ENCODE measurements around the gene ISM2.

The ISM2 gene

DNA sequence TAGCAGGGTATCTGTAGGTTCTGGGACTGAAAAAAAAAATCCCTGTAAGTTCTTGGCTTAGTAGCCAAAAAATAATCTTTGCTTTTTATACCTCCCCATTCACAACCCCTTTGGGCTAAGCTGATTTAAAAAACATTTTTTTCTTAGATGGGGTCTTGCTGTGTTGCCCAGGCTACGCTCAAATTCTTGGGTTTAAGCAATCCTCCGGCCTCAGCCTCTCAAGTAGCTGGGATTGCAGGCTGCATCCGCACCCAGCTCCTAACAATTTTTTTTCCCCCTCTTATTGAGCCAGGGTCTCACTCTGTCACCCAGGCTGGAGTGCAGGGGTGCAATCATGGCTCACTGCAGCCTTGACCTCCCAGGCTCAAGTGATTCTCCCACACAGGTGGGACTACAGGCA is 9.1 kb upstream of the ISM2 start:
- no peak for DNase-seq

DNA sequence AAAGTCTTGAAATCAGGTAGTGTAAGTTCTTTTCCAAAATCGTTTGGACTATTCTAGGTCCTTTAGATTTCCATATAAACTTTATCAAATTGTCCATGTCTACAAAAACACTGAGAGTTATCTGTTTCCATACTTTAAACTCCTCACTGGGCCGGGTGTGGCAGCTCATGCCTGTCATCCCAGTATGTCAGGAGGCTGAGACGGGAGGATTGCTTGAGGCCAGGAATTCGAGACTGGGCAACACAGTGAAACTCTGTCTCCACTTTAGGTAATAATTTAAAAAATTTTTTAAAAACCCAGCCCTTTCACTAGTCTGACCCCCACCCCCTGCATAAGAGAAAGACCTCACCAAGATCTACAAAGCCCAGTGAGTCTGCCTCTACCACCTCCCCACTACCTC is 6.4 kb upstream of the ISM2 start:
- no peak for DNase-seq

DNA sequence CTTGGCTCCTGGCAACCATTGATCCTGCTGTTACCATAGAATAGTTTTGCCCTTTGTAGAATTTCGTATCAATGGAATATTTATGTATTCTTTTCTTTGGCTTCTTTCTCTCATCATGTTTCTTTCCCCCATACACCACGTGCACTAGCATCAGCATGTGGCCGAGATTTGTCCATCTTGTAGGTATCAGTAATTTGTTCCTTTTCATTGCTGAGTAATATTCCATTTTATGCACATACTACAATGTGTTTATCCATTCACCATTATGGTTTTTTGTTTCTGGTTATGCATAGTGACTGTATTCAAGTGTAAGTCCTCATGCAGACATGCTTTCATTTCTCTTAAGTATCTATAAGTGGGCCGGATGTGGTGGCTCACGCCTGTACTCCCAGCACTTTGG is 4.5 kb upstream of the ISM2 start:
- no peak for DNase-seq

DNA sequence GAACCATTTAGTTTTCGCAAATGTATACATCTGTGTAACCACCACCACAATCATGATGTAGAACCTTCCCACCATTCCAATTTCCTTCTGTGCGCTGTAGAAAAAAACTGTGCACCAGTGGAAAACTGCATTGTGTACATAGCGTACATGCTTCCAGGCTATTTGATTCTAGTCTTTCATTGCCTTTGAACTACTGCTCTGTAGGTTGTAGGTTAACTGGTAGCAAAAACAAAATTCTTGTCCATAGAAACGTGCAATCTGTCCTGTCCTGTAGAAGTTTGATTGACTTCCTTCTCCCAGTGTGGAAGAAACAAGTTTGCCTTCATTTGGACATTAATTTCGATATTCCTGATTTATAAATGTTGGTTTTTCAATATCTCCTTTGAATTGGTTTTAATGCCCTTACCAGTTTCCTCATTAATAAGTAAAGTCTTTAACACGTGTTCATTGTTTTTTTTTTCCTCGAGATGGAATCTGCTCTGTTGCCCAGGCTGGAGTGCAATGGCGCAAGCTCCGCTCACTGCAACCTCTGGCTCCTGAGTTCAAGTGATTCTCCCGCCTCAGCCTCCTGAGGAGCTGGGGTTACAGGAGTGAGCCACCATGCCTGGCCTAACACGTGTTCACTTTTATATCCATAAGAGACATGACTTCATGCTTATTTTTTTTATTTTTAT is 3.6 kb upstream of the ISM2 start:
- DNase-seq: no peak

DNA sequence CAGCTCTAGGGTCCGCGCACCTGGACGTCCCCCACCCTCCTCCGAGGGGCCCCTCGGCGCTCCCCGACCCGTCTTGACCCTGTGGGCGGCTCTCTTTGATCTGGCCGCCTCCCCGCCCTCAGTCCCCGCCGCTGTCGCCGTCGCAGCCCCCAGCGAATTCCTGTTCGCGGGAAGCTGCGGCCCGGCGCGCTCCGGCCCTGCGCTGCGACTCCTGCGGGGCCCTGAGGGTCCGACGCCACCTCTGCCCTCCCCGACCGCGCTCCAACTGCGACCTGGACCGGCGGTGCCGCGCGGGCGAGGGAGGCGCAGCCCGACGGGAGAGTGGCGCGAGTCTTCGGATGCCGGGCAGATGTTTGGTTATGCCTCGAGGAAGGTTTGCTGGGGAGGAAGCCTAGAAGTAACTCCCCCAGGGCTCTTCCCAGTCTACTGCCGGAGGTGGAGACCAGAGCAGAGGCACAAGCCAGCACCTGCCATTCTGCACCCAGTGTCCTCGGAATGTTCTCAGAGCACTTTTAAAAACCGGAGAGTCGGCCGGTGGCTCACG is 440 bp upstream of the ISM2 start:
- no peak for DNase-seq

DNA sequence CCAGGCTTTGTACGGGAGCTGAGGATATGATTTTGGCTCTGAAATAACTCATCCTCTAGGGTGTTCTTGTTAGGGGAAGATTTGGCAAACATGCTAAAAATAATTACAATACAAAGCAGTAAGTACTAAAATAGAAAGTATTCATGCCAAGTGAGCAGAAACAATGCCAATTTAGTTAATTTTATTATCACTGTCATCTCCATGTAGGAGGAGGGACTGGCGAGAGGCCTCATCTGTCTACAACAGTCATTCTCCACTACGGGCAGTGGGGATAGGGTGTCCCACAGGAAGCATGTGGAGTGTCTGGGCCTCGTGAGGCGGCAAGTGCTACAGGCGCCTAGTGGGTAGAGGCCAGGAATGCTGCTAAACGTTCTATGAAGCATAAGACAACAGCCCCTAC is 3.3 kb downstream of the ISM2 start:
- no peak for DNase-seq

DNA sequence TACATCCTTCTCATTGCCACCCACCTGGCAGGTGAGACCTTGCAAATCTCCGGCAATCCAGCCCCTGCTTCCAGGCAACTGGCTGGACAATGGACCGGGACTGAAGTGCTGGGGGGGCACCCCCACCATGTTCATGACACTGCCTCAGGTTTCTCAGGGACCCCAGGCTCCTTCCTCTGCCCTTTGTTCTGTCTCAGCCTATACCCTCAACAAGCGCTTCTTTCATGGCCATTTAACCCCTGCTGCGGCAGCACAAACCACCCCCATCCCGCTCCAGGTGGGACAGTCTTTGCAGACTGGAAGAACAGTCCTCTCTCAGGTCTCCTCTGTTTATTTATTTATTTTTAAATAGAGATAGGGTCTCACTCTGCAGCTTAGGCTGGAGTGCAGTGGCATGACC is 7.6 kb downstream of the ISM2 start:
- no peak for DNase-seq

DNA sequence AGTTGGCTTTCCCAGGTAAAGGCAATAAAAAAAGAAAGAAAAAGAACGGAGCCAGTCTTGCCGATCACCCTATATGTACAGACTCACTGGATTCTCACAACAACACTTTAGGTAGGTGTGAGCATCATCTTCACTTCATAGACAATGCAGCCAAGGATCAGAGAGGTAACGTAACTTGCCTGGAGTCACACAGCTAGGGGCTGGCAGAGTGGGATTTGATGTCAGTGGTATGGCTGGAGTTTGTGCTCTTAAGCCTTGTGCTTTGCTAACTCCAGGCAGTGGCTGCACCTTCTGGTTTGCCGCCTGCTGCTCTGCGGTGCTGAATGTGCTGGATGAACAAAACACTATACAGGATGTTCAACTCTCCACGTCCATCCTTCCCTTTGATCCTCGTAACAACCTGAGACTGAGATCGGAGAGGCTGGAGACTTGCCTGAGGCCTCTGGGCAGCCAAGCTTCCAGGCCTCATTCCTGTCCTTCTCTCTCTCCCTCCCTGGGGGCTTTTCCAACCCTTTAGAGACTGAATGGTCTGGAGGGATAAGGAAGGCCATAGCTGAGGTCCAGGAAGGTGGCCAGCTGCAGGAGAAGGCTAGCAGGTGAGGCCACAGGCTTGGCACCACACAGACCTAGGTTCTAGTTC is 8.1 kb downstream of the ISM2 start:
- DNase-seq: no peak

DNA sequence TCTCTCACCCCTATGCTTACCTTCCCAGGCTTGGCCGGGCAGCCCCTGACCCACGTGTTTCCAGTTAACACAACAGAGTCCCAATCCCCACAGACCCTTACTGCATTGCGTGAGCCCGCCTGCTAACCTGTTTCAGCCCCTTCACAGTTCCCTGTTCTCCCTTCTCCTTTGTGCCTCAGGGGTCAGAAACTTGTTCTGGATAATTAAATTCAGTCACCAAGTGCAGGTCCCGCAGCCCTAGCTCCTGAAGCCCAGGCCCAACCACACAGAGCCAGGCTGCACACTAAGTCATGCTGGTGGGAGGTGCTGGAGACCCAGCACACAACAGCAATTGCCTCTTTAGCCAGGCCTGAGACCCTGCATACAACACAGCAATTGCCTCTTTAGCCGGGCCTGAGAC is 9.6 kb downstream of the ISM2 start:
- no peak for DNase-seq

DNA sequence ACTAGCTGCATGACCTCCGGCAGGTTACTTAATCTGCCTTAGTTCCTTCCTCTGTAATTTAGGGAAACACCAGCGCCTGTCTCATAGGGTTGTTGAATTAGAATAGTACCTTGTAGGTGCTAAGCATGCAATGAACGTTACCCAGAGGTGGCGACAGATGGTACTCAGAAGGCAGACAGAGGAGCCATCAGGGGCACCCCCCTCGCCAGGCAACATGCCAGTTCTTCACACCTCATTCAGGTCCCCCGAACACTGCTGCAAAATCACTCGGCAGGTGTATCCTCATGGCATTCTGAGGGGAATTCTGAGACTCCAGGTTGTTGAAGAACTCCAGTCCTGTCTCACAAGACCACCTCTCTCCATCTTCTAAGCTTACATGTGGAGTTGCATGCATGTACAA is 10.1 kb downstream of the ISM2 start:
- DNase-seq: no peak

DNA sequence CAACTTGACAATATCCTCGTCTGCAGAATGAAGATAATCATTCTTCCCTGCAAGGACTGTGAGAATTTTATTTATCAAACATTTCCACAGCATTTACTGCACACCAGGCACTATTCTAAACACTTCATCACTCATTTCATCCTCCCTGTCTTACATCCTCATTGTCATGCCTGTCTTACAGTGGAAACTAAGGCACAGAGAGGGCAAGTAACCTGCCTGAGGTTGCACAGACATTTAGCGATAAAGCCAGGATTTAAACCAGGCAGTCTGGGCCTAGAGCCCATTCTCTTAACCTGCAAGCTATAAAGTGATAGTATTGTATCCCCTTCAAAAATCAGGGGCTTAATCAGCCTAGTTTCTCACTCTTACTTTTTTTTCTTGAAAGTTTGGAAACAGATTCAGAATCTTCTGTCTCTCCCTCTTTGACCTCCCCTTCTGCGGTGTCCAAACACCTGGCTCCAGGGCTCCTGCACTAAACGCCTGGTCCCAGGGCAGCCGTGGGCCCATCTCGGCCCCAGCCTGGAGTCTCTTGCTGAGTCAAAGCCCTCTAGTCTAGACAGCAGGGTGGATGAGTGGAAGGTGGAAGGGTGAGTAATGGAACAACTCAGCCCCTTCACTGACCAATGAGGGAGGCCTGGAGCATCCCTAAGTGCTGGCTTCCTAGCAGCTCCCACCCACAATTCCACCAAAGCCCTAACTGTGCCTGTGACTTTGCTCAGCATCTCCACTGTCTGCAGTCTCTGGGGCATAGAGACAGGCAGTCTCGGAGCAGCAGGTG is 12.5 kb downstream of the ISM2 start:
- peak; percentile 73 for DNase-seq

DNA sequence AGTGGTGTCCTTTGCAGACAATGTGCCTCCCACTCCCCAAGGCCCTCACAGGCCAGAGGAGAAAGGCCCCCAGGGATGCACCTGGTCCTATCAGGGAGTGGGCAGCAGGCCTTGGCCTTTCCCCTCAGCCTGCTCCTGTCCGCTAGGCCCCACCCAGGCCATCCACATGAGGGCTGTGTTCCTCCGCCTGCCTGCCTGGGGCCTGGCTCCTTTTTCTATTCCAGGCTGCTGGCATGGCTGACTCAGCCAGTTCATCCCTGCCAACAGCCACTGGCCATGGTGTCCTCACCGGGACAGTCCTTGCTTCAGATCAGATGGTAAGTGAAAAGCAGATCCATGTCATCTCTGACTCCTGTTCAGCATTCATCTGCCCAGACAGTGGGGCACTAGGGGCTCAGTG is 13.4 kb downstream of the ISM2 start:
- no peak for DNase-seq

DNA sequence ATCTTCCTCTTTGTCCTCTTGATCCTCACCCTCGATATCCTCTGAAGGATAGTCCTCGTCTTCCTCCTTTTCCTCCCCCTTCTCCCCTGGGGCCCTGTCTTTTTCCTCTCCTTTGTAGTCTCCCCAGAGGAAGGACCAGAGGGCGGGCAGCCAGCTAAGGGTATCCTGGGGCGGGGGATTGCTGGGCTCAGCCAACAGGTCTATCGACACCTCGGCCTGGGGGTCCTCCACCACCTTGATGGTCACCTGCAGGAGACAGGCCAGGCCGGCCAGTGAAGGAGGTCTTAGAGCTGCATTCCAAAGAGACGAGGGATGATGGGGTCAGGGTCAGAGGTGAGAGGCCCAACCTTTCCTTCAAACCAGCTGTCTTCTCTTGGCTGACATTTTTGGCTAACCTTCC is 16.2 kb downstream of the ISM2 start:
- DNase-seq: no peak

DNA sequence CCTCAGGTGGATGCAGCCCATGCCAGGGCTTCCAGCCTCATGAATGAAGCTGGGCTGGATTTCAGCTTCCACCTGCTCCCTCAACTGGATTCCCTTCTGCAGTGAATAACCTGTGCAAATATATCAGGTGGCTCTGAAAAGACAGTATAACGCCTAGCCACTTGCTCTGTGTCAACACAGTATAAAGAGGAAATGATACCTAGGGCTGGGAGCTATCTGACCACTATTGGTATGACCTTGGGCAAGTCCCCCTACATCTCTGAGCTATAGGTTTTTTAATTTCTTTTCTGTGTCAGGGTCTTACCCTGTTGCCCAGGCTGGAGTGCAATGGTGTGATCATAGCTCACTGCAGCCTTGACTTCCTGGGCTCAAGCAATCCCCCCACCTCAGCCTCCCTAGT is 19.8 kb downstream of the ISM2 start:
- DNase-seq: no peak

DNA sequence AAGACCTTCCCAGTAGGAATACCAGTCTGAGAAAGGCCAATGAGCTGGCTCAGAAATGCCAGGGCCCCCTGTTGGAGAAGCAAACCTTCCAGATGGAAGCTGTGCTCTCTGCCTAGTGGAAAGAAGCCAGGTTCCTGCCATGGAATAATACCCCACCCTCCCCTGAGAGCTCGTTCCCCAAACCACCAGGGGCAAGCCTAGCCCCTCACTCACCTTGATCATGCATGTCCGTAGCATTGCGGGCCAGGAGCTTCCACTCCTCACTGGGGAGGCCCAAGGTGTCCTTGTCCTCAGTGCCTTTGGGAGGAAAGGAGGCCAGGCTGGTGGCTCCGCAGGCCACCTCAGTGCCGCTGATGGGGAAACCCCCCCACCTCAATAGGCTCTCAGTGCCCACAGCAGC is 20.6 kb downstream of the ISM2 start:
- DNase-seq: no peak

DNA sequence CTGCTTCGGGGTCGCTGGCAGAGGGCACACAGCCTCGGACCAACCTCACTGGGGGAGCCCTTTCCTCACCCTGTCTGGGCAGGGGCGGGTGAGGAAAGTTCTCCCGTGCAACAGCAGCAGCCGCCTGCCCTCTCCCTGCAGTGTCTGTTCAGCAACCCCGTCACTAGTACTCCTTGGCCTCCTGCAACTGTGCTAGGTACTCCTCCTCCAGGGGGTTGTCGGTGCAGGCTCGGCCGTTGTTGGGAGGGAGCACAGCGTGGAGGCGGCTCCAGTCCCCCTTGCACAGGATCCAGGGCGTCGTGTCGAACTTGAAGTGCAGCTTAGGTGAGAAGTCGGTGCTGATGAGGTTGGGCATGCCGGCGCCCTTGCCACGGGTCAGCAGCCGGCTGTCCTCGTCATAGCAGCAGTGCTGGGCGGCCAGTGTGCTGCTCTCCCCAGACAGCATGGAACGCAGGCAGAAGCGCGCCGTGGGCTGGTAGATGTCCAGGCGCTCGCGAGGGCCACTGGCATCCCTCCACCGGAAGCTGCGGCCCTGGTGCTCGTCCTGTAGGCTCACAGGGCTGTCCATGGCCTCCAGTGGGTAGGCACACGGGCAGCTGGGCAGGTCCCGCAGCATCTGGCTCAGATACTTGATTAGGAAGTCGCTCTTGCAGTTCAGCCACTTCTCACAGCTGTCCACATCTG is 23.0 kb downstream of the ISM2 start:
- DNase-seq: no peak

DNA sequence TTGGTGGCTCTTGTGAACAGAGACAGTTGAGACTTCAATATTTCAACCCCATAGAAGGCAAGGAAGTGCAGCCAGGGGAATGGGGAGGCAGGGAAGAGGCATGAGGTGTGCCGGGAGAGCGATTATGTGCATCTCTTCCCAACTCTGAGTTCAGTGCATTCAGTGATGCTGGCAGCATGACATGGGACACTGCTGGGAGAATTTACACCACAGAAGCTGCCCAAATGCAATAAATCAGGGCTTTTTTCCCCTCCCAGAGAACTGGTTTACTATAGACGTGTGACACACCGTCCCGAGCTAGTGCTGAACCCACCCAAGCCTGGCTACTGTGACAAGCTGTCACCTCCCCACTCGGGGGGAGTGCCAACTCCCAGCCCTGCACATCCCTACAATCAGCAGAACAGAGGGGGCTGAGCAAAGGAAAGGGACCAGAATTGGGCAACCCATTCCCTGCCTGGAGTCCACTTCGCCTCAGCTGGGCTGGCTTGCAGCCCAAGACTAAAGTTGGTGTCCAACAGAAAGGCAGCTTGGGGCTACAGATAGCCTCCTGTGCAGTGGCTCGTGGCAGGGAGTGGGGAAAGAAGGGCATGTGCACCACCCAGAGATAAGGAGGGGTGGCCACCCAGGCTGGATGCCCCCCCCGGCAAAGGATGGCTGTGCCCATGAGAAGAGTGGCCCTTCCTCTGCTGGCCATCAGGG is 24.0 kb downstream of the ISM2 start:
- DNase-seq: no peak

DNA sequence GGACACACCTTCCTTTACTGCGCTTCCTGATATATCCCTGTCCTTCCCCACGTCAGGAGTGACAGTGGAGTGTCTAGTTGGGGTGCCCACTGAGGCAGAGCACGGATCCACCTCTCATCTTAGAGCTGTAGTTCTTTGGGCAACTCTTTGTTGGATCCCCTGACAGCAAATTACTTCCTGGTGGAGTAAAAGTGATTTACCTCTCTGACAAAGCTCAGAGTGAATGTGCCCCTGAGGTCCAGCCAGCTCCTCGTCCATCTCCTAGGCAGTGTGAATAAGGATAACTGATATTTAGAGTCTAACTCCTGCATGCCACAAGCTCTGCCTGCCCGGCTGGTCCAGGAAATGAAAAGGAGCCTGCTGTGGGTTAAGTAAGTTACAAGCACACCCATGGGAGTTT is 24.7 kb downstream of the ISM2 start:
- DNase-seq: no peak

DNA sequence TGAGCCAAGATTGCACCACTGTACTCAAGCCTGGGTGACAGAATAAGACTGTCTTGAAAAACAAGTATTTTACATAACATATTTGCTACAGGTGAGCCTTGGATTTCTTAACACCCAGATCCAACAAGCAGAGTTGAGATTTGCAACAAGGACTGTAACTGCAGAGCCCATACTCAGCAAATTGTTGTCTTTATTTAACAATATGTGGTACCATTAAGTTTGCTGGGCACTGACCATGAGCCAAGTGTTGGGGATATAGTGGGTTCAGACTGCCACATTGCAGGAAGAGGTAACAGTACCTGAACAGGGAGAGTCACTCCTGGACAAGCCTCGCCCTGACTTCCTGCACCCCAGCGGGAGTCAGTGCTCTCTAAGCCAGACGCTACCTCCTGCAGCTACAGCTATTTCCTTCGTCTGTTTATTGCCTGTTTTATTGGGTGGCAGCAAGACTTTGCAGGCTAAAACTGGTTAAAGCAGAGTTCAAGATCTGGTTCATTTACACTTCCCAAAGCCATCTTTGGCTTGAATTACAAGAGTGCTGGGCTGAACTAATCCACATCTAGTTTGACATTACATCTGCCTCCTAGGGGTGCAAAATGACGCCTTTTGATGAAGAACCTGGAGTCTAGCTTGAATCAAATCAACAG is 28.3 kb downstream of the ISM2 start:
- no peak for DNase-seq

DNA sequence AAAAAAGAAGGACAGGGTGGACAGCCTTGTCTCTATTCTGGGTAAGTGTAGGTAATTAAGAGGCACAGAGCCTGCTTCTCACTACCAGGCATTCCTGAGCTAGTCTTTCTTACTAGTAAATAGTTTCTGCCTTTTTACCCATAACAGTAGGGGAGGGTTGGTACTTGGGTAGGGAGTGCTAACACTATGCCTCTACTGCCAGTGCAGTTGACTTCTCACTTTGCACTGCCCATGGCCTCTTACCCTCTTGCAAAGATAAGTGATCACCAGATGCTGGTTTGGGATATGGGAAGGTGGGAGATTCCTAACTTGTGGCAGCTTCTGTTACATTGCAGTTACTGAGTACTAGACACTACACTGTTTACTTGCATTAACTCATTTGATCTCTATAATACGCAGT is 29.1 kb downstream of the ISM2 start:
- no peak for DNase-seq

DNA sequence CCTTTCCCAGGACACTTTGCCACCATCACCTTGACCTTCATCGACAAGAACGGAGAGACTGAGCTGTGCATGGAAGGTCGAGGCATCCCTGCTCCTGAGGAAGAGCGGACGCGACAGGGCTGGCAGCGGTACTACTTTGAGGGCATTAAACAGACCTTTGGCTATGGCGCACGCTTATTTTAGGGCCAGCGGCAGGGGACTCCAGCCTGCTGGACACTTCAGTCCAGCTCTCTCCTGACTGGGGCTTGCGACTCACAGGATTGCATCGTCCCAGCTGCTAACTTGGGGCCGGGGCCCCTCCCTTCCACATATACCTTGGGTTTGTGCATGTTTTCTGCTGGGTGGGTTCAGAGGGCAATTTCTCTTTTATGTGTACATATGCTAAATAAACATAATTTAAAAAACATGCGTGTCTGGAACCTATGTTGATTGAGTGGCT is 29.5 kb downstream of the ISM2 start:
- DNase-seq: no peak

DNA sequence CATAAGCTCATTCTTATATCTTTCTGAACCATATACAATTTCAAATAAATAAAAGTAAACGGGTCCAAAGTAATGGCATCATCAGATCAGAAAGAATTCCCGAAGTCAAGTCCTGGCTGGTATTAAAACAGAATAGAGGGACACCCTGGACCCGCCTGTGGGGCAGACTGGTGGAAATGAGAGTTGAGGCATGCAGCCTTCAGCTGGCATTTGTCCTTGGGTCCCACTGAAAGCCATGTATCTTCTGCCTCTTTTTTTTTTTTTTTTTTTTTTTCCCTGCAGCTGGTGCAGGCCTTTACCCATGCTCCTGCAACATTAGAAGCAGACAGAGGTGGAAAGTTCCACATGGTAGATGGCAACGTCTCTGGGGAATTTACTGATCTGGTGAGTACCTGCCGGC is 30.8 kb downstream of the ISM2 start:
- DNase-seq: no peak
